PC-9 (cell line): ENCODE results near the gene NAA25. TPM values are rescaled to one million over a fixed set of nuclear protein-coding genes. Genes with fewer than 3 reads are reported as not detected.

ENCODE experiments used
- BruUV-seq: library from RNA; stranded (reverse); fragments of 400-500 nt; replicated peaks from 2 replicates; lab custom pipeline; 2021; lab: Mats Ljungman, UMichigan
- CTCF ChIA-PET: fragments of 300-600 bp; sonication (Branson Sonifier 250); formaldehyde crosslinking; loops from one replicate; lab custom pipeline; 2022; ENCODE audit warnings: antibody characterized with exemption; lab: Charles Lee
- POLR2A ChIA-PET: fragments of 300-600 bp; sonication (Branson Sonifier 250); formaldehyde crosslinking; loops from one replicate; lab custom pipeline; 2022; ENCODE audit warnings: antibody characterized with exemption; ENCODE audit not compliant: unreplicated experiment; lab: Charles Lee
- DNase-seq, 2 experiments: peaks; one replicate each; pipeline versions ENCODE4 v3.0.0 to v3.0.0-alpha.2; 2015 to 2022; ENCODE audit warnings: mixed read lengths in 1 of 2
- H2AFZ ChIP-seq: fragments of 200-600 bp; sonication (generic); 2 replicates; pipeline ENCODE4 v1.8.1; 2017; ENCODE audit warnings: antibody characterized with exemption
- H3F3A ChIP-seq: fragments of 200-600 bp; sonication (generic); 2 replicates; pipeline ENCODE4 v1.8.1; 2017; ENCODE audit warnings: antibody characterized with exemption, mild to moderate bottlenecking, low read depth; ENCODE audit not compliant: insufficient read depth
- H3K27ac ChIP-seq: fragments of 200-600 bp; sonication (generic); 2 replicates; pipeline ENCODE4 v1.6.1; 2016; ENCODE audit warnings: mixed run types
- H3K27me3 ChIP-seq: fragments of 200-600 bp; sonication (generic); 2 replicates; pipeline ENCODE4 v1.6.1; 2016; ENCODE audit warnings: low read depth, mixed run types; ENCODE audit not compliant: insufficient read depth
- H3K36me3 ChIP-seq: fragments of 200-600 bp; sonication (generic); 2 replicates; pipeline ENCODE4 v1.6.1; 2016; ENCODE audit warnings: low read depth, mixed run types
- H3K4me1 ChIP-seq: fragments of 200-600 bp; sonication (generic); replicated peaks from 2 replicates; pipeline ENCODE4 v1.6.1; 2016; ENCODE audit warnings: mixed run types; ENCODE audit not compliant: insufficient read depth
- H3K4me2 ChIP-seq: fragments of 200-600 bp; sonication (generic); 2 replicates; pipeline ENCODE4 v1.6.1; 2017; ENCODE audit warnings: mixed run types
- H3K4me3 ChIP-seq: fragments of 200-600 bp; sonication (generic); 2 replicates; pipeline ENCODE4 v1.6.1; 2016; ENCODE audit warnings: mixed run types
- H3K79me2 ChIP-seq: fragments of 200-600 bp; sonication (generic); 2 replicates; pipeline ENCODE4 v1.6.1; 2017; ENCODE audit warnings: low read depth, mixed run types
- H3K9me2 ChIP-seq: fragments of 200-600 bp; sonication (generic); 2 replicates; pipeline ENCODE4 v1.8.1; 2017; ENCODE audit warnings: mild to moderate bottlenecking; ENCODE audit not compliant: insufficient read depth
- H3K9me3 ChIP-seq: fragments of 200-600 bp; sonication (generic); 2 replicates; pipeline ENCODE4 v1.8.1; 2016; ENCODE audit warnings: low read depth; ENCODE audit not compliant: insufficient read depth
- H4K20me1 ChIP-seq: fragments of 200-600 bp; sonication (generic); 2 replicates; pipeline ENCODE4 v1.8.1; 2017; ENCODE audit not compliant: insufficient read depth
- CTCF ChIP-seq: fragments of 200-600 bp; sonication (generic); conservative IDR thresholded peaks from 2 replicates; pipeline ENCODE4 v1.6.1; 2017; ENCODE audit warnings: mixed run types, antibody characterized with exemption, mild to moderate bottlenecking, moderate library complexity
- EZH2 ChIP-seq: fragments of 200-600 bp; sonication (generic); IDR thresholded peaks from 2 replicates; pipeline ENCODE4 v1.8.0; 2017; ENCODE audit warnings: antibody characterized with exemption, low read depth
- intact Hi-C: fragments of 100-400 bp; cut with micrococcal nuclease; formaldehyde crosslinking; loops from one replicate; pipeline ENCODE4 v1.10.0; 2022; ENCODE audit not compliant: unreplicated experiment
- total RNA-seq: library from RNA; stranded (reverse); gene quantifications from 2 replicates; pipeline ENCODE4 v1.2.3, GENCODE V29; 2021

The NAA25 gene
- total RNA-seq, 1 experiment from 2014 or later: 37.0 TPM

- intact Hi-C loops: no loop called here
- Histone ChIP-seq H4K20me1 (peaks cover 5% of the 10 kb centered on the region; the same call in 1 of the 2 replicates), H3K79me2 (peaks cover 45% of the 10 kb centered on the region), H3F3A (peaks cover 55% of the 10 kb centered on the region), H3K27me3 (no peaks in the 10 kb centered on the region), H2AFZ (no peak overlapping the region), H3K27ac (no peak overlapping the region), H3K4me1 (peaks cover 45% of the 10 kb centered on the region), H3K36me3 (peaks cover 61% of the 10 kb centered on the region), H3K4me2 (no peak overlapping the region), H3K9me2 (no peaks in the 10 kb centered on the region), H3K4me3 (no peak overlapping the region), H3K9me3 (no peaks in the 10 kb centered on the region)
- BruUV-seq: no TSS peak
- no peak for DNase-seq
- POLR2A ChIA-PET: interaction anchor here (0.6 kb wide), 1 partner anchor 47 kb away, joined by 3 read pairs; no protein-coding TSS in a partner anchor
- CTCF ChIA-PET: no interaction called here
- TF ChIP-seq CTCF (no peak), EZH2 (no peak)
Measured at GRCh38 chr12:112133418-112133817, 24.8 kb upstream of the NAA25 start.

- intact Hi-C loops: no loop called here
- BruUV-seq: no TSS peak
- no peak for TF ChIP-seq CTCF
- Histone ChIP-seq H3K79me2 (peaks cover 62% of the 10 kb centered on the region), H3K4me3 (no peak overlapping the region), H3K27me3 (no peaks in the 10 kb centered on the region), H3F3A (peaks cover 43% of the 10 kb centered on the region), H3K36me3 (peaks cover 50% of the 10 kb centered on the region), H2AFZ (no peak overlapping the region), H3K4me2 (no peak overlapping the region), H3K4me1 (peaks cover 44% of the 10 kb centered on the region), H4K20me1 (peaks cover 5% of the 10 kb centered on the region; the same call in 1 of the 2 replicates), H3K9me2 (no peaks in the 10 kb centered on the region), H3K27ac (no peak overlapping the region), H3K9me3 (no peaks in the 10 kb centered on the region)
- no peak for DNase-seq
- CTCF ChIA-PET: no interaction called here
- POLR2A ChIA-PET: interaction anchor here (0.6 kb wide), 1 partner anchor 35 kb away, joined by 9 read pairs; no protein-coding TSS in a partner anchor
Measured at GRCh38 chr12:112131686-112132085, 23.1 kb upstream of the NAA25 start.

- ChIA-PET CTCF (interaction anchor here (0.6 kb wide), 1 partner anchor 32 kb away, joined by 6 read pairs; no protein-coding TSS in a partner anchor), POLR2A (interaction anchor here (0.7 to 0.8 kb wide), 3 partner anchors 18 to 241 kb away, joined by 3 to 6 read pairs (median 3); no protein-coding TSS in a partner anchor)
- DNase-seq: peak in 1 of 2 experiments; percentile 47
- H3K9me3 ChIP-seq: no peaks in the 10 kb centered on the region
- H3K4me3 ChIP-seq: no peak overlapping the region
- intact Hi-C loops: no loop called here
- BruUV-seq: no TSS peak
- peak overlapping the region; percentile 58 for H3K27ac ChIP-seq
- no peaks in the 10 kb centered on the region for H3K27me3 ChIP-seq
- peaks cover 39% of the 10 kb centered on the region for H3K36me3 ChIP-seq
- H2AFZ ChIP-seq: no peak overlapping the region
- peaks cover 33% of the 10 kb centered on the region for H3F3A ChIP-seq
- peaks cover 5% of the 10 kb centered on the region; the same call in 1 of the 2 replicates for H4K20me1 ChIP-seq
- H3K4me1 ChIP-seq: peaks cover 45% of the 10 kb centered on the region
- TF ChIP-seq CTCF: no peak
- TF ChIP-seq EZH2: no peak
- H3K79me2 ChIP-seq: peaks cover 74% of the 10 kb centered on the region
- H3K9me2 ChIP-seq: no peaks in the 10 kb centered on the region
- peak overlapping the region; percentile 23 for H3K4me2 ChIP-seq
Measured at GRCh38 chr12:112130441-112130998, 21.9 kb upstream of the NAA25 start.
